ENCODE results near the gene TRPC4AP.

The TRPC4AP gene

DNA sequence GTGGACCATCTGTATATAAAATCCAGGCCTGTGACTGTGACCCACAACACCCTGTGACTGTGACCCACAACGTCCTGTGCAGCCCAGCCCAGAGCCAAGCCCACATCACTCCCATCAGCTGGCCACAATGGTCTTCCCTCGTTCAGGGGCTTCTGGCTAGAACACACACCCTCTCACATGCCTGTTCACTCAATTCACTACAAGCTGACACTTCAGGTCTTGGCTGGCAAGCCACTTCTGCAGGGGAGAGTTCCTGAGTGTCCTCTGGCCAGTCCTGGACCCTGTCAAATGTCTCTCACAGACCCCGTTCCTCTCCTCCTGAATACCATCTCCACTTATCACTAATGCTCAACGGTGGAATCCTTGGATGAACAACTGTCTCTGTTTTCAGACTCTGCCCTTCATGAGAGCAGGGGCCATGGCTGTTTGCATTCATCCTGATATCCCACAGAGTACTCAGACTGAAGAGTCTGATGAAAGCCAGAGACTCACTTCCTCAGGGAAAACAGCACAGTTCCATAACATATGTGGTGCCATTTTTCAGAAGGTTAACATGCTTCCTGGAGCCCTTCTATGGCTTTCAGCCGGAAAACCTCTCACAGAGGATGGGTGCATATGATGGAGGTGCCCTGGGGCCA, 80.9 kb downstream of the TRPC4AP start:
- no peak for DNase-seq

DNA sequence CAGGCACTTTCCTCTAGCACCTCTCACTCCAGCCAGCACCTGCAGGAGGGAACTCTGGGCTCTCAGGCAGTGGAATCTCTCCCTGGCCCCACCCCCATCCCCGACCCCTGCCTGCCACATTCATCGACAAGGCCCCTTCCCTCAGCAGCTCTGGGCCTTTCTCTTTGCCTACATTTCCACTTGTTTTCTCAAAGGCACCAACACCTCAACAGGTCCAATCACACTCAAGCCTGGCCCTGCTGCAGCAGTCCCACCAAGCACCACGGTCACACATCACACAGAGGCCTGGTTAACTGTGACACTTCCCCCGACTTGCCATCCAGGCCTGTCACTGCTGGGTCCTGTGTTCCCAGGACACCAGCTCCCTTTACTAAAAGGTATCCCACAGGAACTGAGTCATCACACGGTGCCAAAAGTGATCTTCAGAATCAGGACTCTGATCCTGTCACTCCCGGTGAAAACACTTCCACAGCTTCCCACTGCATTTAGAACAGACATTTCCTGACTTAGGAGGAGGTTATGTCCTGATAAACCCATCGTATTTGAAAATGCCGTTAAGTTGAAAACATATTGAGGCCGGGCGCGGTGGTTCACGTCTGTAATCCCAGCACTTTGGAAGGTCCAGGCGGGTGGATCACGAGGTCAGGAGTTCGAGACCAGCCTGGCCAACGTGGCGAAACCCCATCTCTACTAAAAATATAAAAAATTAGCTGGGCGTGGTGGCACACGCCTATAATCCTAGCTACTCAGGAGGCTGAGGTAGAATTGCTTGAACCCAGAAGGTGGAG, 82.0 kb downstream of the TRPC4AP start:
- no peak for DNase-seq

DNA sequence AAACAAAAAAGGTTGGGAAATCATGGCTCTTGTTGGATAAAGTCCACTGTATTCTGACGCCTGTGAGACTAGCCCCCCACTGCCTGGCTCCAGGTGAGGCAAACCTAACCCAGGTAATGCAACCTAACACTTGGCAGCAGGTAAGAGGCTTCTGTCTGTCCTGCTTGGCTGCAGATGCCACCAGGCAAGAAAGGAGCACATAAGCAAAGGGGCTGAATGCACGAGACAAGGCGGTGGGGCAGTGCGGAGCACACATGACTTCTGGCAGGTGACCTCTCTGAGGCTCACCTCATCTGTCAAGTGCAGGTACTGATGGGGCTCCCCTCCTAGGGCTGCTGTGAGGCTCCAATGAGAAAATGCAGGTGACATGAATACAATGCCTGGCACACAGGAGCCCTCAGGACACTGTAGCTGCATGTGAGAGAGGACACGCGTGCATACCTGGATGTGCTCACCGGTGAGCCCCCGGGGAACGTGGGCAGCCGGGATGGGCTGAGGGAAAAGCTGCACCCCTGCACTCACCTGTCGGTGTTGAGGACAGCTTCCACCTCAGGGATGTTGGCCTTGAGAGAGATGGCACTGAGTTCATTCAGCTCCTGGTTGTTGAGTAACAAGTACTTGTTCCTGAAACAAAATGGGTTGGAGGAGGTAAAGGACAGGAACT, 82.8 kb downstream of the TRPC4AP start:
- no peak for DNase-seq

DNA sequence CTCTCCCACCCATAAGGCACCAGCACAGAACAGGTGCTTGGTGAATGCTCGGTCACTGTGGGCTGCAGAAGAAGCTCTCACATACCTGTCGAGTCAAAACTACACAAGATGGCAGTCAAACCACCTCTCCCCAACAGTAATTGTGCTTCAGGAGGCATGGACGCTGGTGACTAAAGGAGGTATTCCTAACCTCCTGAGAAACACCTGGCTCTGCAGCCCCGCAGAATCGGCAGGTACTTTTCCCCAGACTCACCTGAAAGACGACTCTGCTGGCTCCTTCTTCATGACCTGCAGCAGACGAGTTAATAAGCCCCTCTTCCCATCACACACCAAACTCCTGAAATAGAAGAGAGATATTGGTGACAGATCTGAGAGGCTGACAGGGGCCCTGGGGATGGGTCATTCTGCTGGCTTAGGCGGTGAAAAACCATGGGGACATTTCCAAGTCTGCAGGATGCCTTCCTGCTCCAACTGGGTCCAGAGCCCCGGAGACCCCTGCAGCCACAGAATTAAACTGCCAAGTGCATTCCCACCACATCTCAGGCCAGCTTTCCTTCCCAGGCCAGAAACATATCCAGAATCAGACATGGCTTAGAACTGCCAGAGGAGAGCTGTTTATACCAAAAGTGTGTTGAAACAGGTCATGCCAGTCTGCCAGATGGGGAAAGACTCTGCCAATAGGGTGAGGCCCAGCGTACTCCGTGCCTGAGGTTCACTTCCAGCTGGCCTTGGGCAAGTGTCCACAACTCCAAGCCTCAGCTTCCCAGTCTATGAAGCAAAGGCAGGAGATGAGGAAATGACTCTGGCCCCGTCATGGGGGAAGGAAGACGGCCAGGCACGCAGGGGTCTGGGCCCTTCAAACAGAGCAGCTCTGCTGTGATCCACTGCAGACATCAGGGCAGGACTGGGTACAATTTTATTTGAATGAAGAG, 83.9 kb downstream of the TRPC4AP start:
- no peak for DNase-seq

DNA sequence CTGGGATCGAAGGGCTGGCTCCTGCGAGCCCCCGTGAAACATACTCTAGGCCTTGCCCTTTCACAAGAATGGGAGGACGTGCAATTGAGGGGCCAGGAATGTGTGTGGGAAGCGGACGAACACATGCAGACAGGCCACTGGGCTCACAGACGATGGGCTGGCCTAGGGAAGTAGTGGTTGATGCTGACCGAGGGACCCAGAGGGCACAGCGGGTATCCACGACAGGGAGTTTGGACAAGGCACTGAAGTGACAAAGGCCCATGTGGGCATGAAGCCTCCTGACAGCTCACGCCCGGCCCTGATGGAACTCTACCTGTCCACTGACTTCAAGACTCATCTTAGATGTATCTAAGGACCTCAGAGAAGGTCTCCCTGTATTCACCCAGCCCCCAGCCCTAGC, 84.7 kb downstream of the TRPC4AP start:
- DNase-seq: no peak

DNA sequence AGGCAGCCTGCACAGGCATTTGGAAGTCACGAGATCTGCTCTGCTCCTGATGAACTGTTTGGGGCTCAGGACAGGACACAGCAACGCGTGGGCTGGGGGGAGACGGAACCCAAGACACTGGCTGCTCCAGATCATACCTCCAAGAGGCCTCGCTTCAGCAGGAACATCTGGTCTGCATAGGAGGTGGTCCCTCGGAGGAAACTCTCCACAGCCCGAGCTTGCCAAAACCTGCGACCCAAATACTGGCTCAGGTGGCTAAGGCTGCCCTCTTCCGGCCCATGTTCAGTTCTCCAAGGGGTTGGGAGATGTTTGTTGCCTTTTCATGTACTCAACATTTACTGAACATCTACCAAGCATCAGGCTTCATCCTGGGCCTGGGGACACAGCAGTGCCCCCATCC, 85.2 kb downstream of the TRPC4AP start:
- no peak for DNase-seq

DNA sequence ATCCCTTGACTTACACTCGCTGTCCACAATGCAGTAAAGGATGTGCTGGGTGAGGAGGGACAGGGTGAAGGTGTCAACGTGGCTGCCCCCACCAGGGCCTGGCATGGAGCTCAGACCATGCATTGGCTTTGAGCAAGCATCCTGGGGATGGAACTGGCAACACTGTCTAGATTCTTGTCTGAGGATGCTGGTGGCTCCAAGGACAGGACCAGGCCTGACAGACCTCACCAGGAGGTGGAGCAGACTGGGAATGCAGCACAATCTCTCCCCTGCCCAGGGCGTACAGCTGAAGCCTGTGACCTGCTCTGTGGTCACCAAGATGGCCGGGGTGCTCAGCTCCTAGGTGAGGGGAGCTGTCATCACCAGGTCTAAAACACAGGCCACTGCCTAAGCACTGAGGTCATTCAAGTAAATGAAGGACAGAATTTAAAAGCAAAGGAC, 86.1 kb downstream of the TRPC4AP start:
- no peak for DNase-seq

DNA sequence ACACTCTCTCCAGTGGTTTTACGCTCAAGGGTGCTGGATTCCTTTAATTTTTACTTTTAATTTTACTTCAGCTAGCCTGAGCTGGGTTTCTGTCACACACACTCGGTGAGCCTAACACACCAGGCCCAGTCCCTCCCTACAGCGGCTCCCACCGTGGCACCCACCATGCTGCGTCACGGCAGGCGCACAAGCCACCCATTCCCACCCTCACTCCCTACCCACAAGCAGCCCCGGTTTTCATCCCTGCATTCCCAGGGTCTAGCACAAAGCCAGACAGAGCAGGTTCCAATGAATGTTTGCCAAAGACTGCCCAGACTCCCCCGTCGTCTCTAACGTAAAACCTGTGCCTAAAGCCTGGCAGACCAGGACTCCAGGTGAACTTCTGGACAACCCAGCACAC, 86.6 kb downstream of the TRPC4AP start:
- no peak for DNase-seq

DNA sequence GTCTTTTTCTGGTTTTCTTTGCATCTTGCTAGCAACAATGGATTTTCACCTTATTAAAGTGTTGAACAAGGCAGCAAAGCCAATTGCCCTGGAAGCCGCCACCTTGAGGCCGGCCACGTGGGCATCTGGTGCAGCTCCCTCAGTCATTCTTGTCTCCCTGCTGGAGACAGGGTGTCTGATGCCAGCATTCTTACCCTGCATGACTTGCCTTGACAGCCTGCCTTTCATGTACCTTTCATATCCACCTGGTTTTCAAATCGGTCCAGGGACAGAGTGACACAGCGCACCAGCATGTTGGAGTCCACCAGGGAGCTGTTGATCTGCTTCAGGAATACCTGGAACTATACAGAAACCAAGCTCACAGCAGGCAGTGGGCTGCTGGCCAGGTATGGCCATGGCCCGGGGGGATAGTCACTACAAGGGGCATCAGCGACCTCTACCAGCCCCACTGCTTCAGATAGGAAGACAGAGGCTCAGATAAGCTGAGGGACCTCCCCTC, 87.1 kb downstream of the TRPC4AP start:
- DNase-seq: no peak

DNA sequence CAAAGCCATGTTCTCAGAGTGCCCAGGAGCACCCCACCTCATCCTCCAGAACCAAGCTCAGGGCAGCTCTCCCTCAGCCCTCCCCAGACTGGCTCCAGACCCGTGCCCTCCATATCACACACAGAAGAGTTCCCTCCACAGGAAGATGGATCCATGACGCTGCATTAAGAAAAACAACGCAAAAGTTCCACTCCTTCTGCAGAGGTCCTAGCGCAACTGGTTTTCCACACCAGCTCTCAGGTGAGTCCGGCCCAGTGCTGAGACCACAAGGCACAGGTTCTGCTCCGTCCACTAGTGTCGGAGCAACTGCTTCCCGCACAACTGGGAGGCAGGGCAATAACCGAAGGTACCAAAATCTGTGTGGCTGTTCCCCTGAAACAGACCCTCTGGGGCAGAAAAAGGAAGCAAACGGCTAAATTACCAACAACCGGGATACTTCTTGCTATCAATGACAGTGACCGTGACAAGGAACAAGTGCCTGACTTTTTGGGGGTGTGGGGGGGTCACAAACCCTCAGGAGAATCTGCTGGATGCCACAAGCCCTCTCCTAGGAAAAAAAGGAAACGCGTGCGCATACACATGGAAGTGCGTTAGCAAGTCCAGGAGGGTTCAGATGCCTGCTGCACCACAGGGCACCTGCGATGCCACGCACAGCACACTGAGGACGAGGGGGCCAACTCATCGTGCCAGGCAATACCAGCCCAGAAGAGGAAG, 87.7 kb downstream of the TRPC4AP start:
- no peak for DNase-seq

DNA sequence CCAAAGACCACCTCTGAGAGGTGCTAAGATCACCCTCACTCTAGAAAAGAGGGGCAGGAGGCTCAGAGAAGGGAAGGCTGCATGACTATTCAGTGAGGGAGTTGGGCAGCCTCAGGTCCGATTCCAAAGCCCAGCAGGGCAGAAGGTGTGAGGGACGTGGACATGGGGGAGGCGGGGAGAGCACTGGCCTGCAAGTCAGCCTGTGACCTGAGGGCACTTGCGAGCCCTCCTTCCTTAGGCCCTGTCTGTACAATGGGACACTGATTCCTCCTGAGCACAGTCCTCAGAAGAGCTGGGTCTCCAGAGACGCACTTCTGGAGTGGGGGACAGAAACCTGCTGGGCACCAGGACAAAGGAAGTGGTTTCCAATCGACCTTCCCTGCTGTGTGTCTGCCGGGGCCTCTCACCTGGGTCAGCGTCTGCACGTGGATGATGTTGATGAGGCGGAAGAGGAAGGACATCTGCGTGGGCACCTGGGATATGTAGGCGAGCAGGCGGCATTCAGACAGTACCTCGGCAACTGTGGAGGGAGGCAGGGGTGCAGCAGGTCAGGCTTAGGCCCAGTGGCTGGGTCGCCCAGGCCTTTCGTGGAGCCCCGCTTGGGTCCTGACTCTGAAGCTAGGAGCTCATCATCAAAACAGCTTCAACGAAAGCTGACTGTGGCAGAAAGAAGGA, 88.4 kb downstream of the TRPC4AP start:
- no peak for DNase-seq

DNA sequence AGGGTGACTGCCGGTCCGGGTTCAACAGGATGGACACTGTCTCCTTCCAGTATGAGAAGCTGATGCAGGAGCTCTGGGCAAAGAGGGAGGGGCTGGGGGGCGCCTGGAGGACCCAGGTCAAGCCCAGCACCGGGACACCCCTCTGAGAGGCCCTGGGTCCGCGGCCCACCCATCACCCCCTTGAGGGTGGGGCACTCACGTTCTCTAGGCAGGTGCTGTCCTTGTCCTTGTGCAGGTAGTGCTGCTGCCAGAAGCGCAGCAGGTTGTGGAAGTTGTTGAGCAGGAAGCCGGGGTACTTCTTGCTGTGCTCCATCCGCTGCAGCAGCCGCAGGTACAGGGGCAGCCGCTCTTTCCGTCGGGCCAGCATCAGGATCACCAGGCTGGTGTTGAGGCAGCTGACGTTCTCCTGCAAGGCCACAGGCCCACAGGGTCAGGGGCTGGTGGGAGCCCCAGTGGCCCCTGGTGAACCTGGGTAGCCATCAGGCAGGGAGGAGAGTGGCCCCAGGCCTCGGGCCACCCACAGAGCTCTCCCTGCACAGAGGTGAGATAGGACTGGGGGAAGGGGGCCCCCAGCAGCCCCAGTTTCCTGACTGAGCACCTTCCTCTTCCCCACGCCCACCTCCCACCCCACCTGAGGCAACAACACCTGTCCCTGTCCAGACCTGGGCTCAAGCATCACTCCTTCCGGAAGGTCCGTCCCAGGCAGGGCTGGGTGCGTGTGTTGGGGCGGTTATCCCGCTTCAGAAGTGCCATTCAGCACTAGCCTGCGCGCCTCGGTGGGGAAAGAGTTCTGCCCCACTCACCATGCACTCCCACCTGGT, 89.2 kb downstream of the TRPC4AP start:
- no peak for DNase-seq

DNA sequence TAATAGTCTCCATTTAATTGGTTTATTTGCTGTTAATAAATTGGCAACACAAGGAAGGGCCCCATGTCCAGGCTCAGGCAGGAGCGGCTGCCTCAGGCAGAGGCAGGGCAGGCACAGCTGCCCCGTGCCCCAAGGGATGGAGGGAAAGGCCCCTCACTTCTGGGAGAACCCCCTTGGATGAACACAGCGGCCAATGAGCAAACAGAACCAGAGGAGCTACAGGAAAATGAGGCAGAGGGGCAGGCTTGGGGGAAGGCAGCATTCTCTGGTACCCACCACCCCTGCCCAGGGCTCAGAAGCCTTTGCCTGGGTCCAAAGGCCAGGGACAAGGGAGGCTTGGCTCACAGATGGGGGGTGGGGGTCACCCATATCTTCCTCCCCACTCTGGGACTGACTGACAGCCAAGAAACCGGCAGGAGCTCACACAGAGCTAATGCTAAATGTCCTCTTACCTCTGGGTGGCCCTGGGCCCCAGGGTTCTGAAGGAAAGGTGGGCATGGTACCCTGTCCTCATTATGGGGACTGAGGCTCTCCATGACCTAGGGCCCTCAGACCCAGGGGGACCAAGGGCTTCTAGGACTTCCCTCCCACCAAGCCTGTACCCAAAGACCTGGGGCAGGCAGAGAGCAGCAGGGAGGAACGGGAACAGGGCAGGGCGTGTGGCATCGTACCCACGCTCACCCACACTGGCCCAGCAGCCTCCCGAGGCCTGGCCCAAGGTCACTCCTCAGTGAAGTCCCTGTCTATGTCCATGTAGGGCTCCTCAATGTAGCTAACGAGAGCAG, 90.0 kb downstream of the TRPC4AP start:
- DNase-seq: no peak

DNA sequence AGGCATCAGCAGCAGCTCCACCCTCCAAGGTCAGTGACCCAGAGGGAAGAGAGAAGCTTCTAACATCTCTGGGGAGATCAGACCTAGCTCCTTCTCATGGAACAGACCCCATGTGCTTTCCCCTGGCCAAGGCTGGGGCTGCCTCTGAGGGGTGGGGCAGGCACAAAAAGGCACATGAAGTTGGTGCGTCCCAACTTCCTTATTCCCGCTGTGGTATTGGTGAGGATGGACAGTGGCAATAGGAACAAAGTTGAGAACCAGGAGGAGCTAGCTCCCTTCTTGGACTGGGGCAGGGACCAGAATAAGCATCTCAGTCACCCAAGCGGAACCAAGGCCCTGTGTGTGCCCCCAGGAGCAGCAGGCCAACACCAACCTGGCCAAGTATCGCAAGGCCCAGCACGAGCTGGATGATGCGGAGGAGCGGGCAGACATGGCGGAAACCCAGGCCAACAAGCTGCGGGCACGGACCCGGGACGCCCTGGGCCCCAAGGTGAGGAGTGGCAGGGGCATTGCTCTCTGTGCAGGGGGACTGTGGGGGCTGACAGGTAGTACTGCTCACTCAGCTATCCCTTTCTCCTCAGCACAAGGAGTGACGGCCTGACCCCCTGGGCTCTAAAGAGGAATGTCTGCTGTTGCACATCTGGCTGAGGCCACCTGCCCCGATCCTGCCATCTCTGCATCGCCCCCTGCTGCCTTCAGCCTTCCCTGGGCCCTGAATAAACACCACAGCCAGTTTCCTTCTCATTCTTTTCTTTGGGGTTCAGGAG, 90.8 kb downstream of the TRPC4AP start:
- no peak for DNase-seq

DNA sequence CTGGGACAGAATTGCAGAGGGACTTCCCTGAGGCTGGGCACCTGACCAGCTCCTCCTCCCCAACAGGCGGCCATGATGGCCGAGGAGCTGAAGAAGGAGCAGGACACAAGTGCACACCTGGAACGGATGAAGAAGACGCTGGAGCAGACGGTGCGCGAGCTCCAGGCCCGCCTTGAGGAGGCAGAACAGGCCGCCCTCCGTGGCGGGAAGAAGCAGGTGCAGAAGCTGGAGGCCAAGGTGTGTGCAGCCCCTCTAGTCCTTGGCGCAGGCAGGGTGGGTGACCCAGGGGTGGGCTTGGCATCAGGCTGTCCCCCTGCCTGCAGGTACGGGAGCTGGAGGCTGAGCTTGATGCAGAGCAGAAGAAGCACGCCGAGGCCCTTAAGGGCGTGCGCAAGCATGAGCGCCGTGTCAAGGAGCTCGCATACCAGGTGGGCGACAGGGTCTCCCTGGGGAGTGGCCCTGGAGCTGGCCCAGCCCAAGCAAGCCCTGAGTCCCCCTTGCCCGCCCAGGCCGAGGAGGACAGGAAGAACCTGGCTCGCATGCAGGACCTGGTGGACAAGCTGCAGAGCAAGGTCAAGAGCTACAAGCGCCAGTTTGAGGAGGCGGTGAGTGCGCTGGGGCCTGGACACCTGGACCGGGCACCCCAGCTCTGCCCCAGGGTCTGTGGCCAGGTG, 91.5 kb downstream of the TRPC4AP start:
- DNase-seq: no peak

DNA sequence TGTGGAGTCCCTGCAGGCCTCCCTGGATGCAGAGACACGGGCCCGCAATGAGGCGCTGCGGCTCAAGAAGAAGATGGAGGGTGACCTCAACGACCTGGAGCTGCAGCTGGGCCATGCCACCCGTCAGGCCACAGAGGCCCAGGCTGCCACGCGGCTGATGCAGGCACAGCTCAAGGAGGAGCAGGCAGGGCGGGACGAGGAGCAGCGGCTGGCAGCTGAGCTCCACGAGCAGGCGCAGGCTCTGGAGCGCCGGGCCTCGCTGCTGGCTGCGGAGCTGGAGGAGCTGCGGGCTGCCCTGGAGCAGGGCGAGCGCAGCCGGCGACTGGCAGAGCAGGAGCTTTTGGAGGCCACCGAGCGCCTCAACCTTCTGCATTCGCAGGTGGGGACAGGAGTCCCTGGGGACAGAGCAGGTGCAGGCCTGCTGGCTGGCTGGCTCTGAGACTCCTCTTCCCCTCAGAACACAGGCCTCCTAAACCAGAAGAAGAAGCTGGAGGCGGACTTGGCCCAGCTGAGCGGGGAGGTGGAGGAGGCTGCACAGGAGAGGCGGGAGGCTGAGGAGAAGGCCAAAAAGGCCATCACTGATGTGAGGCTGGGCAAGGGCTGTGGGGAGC, 92.2 kb downstream of the TRPC4AP start:
- no peak for DNase-seq

DNA sequence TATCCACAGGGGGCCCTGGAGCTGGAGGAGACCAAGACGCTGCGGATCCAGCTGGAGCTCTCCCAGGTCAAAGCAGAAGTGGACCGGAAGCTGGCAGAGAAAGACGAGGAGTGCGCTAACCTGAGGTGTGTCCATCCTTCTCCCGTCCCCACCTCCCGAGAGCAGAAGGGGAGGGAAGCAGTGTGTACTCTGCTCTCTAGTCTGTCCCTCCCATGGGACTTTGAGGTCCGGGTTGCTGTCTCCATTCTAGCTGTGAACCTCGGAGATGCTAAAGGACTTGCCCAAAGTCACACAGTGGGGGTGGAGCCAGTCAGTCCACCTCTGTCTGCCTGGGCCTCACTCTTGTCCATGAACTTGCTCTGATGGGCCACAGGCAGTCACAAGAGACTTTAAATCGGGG, 92.8 kb downstream of the TRPC4AP start:
- DNase-seq: no peak

DNA sequence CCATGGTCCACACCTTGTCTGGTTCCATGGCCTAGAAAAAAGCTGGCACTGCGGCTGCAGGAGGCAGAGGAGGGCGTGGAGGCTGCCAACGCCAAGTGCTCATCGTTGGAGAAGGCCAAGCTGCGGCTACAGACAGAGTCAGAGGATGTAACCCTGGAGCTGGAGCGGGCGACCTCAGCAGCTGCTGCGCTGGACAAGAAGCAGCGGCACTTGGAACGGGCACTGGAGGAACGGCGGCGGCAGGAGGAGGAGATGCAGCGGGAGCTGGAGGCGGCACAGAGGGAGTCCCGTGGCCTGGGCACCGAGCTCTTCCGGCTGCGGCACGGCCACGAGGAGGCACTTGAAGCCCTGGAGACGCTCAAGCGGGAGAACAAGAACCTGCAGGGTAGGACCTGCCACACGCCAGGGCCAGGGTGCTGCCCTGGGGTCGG, 93.6 kb downstream of the TRPC4AP start:
- no peak for DNase-seq

Data from KG1 (cell line).